ENCODE results near the gene TOM1. TPM values are rescaled to one million over a fixed set of nuclear protein-coding genes. Genes with fewer than 3 reads are reported as not detected.
"Not testable (repeated sequence)": the region's sequence is repeated elsewhere in the genome, so short reads cannot be mapped to it uniquely, and the experiment has no call there.

The TOM1 gene
- polyA plus RNA-seq, 1 donor = 66.8 TPM

DNA sequence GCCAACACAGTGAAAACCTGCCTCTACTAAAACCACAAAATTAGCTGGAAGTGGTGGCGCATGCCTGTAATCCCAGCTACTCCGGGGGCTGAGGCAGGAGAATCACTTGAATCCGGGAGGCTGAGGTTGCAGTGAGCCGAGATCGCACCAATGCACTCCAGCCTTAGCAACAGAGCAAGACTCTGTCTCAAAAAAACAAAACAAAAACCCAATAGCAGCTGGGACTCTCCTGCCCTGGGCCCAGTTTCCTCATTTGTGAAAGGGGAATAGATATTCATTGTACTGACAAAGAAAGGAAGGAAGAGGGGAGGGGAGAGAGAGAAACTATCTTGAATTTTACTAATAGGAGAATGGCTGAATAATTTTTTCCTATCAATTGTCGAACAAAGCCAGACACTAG, 96.9 kb downstream of the TOM1 start:
- not testable (repeated sequence) for H3K9me3 ChIP-seq (ENCODE audit: control insufficient read depth, low read depth, low read length); H3K27me3 ChIP-seq (ENCODE audit: control insufficient read depth, insufficient read depth, low read length); DNase-seq; H3K36me3 ChIP-seq (ENCODE audit: control insufficient read depth, insufficient read depth, low read length); H3K27ac ChIP-seq (ENCODE audit: low read length); H3K4me3 ChIP-seq (ENCODE audit: low read length)
- H3K4me1 ChIP-seq (ENCODE audit: control insufficient read depth, insufficient read depth, low read length) = peaks cover 16% of the 10 kb centered on the region
- WGBS (ENCODE audit: insufficient coverage, low lambda C conversion rate) = no CpG with 5 or more reads among the region's 6 CpGs

DNA sequence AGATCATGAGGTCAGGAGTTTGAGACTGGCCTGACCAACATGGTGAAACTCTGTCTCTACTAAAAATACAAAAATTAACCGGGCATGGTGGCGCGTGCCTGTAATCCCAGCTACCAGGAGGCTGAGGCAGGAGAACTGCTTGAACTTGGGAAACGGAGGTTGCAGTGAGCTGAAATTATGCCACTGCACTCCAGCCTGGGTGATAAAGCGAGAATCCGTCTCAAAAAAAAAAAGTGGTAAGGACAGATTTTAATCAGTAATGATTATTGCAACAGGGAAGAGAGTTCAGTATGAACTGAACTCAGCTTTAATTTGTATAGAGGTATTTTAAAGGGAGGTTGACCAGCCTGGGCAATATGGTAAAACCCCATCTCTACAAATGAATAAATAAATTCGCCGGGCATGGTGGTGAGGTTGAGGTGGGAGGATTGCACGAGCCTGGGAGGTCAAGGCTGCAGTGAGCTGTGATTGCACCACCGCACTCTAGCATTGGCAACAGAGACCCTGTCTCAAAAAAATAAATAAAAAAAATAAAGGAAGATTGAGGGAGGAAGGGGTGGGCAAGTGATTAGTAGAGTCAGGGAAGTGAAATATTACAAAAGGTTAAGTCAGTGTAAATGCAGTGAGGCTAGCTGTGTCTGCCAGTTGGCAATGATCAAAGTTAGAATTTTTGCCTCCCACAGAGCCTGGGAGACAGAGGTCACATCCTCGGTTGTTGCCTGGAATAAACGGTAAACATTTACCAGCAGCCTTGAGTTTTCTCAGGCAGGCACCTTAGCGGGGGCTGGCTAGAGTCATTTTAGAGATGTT, 97.6 kb downstream of the TOM1 start:
- DNase-seq = peak in 1 of 2 donors; percentile 63
- no peaks in the 10 kb centered on the region for H3K27me3 ChIP-seq (ENCODE audit: control insufficient read depth, insufficient read depth, low read length)
- no peak overlapping the region for H3K4me3 ChIP-seq (ENCODE audit: low read length)
- peak overlapping the region; percentile 52 for H3K27ac ChIP-seq (ENCODE audit: low read length)
- H3K36me3 ChIP-seq (ENCODE audit: control insufficient read depth, insufficient read depth, low read length) = peaks cover 11% of the 10 kb centered on the region
- H3K9me3 ChIP-seq (ENCODE audit: control insufficient read depth, low read depth, low read length) = peaks cover 3% of the 10 kb centered on the region
- 20% methylated on average over 3 of the region's 13 CpGs for WGBS (ENCODE audit: insufficient coverage, low lambda C conversion rate)
- peaks cover 13% of the 10 kb centered on the region for H3K4me1 ChIP-seq (ENCODE audit: control insufficient read depth, insufficient read depth, low read length)

Other genes with a start within 250 kb of the TOM1 start
- gene ISX, start 233.7 kb upstream of the TOM1 start, polyA plus RNA-seq = 74.1 TPM
- gene HMGXB4, start 42.4 kb upstream of the TOM1 start, polyA plus RNA-seq = 18.6 TPM
- gene HMOX1, start 81.2 kb downstream of the TOM1 start, polyA plus RNA-seq = 81.5 TPM
- 41.0 TPM for gene MCM5, start 100.2 kb downstream of the TOM1 start, polyA plus RNA-seq
- gene RASD2, start 240.9 kb downstream of the TOM1 start, polyA plus RNA-seq = 4.7 TPM

Data from large intestine (tissue), 3 donors.